ENCODE measurements around the gene POLR2L.

- TF ChIP-seq CTCF (IDR thresholded peaks at IDR 0.05; ENCODE audit: low read depth, low read length, poor library complexity, severe bottlenecking) (no peak), EZH2phosphoT487 (IDR thresholded peaks at IDR 0.05; ENCODE audit: borderline replicate concordance, low read length) (no peak)
Observed at GRCh38 chr11:828506-829175, 13.7 kb downstream of the POLR2L start.

Measured in DOHH2 (cell line).